T-helper 9 cell (primary cell): ENCODE measurements around the gene KIF18A.

Experiments
- DNase-seq: peaks from one replicate; pipeline ENCODE4 v3.0.0-alpha.2; 2020

Gene KIF18A

GRCh38 chr11:28040384-28040783, 67.6 kb downstream of the KIF18A start:
- DNase-seq = no peak

DNA sequence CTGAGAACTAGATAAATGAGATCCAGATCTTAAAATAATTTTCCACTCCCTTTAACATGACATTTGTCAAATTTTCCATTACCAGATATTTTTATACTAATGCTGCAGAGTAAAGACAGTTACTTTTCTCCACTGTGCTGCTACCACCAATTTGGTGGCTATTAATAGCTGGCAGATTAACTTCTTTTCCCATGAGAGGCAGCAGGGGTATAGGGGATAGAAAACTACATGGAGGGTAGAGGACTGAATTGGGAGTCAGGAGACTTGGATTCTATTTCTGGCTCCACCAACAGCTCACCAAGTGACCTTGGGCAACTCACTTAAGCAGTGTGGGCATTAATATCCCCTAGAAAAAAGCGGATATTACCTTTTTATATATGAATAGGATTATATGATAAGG, 69.2 kb downstream of the KIF18A start:
- no peak for DNase-seq

- DNase-seq = no peak
Measured at GRCh38 chr11:28026634-28027290, 81.2 kb downstream of the KIF18A start.

GRCh38 chr11:28017816-28018215, 90.1 kb downstream of the KIF18A start:
- no peak for DNase-seq

GRCh38 chr11:28011813-28012212, 96.1 kb downstream of the KIF18A start:
- no peak for DNase-seq

DNA sequence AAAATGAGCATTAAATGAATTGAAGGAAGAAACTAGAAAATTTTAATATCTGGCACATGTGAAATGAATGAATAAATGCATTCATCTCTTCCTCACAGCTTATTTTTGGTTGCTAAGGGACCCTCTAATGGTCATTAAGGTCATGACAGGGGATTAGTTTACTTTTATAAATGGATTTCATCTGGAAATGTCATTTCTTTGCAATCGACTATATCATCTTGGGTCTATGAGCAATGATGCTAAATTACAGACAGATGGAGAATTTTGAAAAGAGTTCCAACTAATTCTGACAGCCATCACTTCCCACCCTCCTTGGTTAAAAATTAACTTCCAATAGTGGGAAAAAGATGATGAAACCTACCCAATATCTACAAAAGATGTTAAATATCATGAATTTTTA, 98.0 kb downstream of the KIF18A start:
- no peak for DNase-seq

DNA sequence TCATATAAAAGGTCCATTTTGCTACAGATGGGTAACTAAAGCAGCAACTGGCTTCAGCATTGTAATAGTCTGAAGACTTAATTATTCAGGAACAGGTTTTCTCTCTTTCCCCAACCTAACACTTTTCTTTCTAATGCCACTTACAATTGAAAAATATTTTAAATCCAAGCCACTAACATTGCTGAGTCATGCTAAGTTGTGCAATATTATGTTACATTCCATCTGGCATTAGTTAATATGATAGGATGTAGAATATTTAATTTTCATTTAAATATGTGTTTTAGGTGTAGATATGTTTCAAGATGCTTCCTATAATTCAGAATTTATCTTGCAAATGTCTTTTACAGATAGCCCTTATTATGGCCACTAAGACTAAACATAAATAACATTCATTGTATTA, 98.6 kb downstream of the KIF18A start:
- DNase-seq = no peak

DNA sequence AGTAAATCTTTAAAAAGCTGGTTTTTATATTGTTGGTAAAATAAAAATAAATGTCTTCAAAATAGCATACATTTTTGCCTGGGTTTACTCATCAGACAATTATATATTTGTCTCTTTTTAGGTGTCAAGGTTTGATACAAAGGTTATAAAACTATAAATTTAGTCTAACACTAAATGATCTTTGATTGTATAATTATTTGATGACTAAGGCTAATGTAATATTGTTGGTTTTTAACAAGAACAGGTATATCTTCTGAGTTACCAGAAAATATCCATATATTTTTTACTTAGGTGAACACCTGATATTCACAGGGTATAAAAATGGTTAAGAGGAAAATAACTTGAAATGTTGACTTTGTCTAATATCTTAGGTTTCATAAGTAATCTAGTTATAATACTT, 104.3 kb downstream of the KIF18A start:
- DNase-seq = no peak

DNA sequence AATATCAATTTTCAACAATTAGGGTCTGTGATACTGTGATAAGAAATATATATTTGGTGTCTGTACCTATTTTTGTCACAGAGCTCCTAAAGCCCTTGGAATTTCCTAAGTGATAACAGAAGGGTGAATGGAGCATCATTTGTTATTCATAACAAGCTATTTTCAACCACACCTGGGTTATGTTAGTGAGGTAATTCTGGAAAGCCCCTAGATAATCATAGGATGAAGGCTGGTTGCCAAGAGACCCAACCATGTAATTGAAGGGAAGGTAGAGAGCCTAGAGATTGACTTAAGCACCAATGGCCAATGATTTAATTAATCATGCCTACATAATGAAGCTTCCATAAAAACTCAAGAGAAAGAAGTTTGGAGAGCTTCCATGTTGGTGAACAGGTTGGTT, 109.4 kb downstream of the KIF18A start:
- no peak for DNase-seq

- no peak for DNase-seq
Measured at GRCh38 chr11:27997344-27997743, 110.6 kb downstream of the KIF18A start.

DNA sequence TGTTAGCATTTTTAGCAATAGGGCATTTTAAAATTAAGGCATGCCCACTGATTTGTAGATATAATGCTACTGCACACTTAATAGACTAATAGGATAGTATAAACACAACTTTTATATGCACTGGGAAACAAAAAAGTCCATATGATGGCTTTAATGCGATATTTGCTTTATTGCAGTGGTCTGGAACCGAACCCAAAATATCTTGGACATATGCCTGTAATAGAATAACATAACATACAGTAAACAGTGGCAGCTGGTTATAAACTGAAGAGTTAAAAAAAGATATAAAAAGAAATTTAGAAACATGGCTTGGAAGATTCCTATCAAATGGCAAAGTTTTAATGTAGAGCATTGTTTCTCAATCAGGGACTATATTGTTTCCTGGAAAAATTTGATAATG, 111.9 kb downstream of the KIF18A start:
- DNase-seq = no peak

DNA sequence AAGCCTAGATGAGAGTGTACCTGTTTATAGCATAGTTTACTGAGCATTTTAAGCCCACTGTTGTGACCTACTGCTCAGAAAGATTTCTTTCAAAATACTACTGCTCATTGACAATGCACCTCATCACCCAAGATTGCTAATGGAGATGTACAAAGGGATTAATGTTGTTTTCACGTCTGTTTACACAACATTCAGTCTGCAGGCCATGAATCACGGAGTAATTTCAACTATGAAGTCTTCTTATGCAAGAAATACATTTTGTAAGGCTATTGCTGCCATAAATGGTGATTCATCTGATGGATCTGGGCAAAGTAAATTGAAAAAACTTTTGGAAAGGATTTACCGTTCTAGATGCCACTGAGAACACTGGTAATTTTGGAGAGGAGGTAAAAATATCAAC, 112.9 kb downstream of the KIF18A start:
- DNase-seq = no peak

DNA sequence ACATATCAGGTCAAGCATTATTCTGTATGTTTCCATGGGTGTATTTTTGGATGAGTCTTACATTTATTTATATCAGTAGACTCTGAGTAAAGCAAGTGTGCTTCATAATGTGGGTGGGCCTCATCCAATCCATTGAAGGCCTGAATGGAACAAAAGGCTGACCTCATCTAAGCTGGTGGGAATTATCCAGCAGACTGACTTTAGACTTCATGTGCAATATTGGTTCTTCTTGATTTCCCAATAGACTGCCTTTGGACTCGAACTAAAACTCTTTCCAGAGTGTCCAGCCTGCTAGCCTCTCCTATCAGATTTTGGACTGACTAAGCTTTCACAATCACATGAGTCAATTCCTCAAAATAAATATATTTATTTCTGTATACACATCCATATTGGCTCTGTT, 116.2 kb downstream of the KIF18A start:
- DNase-seq = no peak

DNA sequence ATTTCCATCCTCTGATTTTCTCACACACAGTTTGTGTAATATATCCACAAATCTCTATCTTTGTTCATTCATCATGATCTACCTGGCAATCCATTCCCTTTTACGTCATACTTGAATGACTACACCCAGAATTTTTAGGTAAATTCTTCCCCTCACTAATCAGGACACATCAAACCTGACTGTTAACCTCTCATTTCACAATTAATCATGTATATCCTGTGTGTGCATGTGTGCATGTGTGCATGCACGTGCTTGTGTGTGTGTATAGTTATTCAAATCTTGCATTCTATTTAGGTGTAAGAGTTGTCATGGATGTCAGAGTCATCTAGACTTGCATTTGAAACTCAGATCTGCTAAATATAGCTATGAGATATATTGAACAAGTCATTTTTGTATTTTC, 130.4 kb downstream of the KIF18A start:
- no peak for DNase-seq

- DNase-seq = no peak
Measured at GRCh38 chr11:27977031-27977430, 130.9 kb downstream of the KIF18A start.

GRCh38 chr11:27976262-27976661, 131.7 kb downstream of the KIF18A start:
- DNase-seq = no peak

- no peak for DNase-seq
Measured at GRCh38 chr11:27973851-27974536, 134.0 kb downstream of the KIF18A start.

GRCh38 chr11:27972522-27973170, 135.3 kb downstream of the KIF18A start:
- no peak for DNase-seq

- DNase-seq = no peak
Measured at GRCh38 chr11:27971171-27971570, 136.8 kb downstream of the KIF18A start.
